Measurements from ENCODE around the gene TEP1. TPM values are rescaled to one million over a fixed set of nuclear protein-coding genes. Genes with fewer than 3 reads are reported as not detected.
A peak's percentile ranks its signal among the peaks of the same experiment; 100 is the strongest.

The TEP1 gene
- total and polyA plus RNA-seq, 2 of the 13 experiments (the other 11 are each of a cell fraction or from before 2014, with no cell fraction given): 11.0 to 12.8 TPM

DNA sequence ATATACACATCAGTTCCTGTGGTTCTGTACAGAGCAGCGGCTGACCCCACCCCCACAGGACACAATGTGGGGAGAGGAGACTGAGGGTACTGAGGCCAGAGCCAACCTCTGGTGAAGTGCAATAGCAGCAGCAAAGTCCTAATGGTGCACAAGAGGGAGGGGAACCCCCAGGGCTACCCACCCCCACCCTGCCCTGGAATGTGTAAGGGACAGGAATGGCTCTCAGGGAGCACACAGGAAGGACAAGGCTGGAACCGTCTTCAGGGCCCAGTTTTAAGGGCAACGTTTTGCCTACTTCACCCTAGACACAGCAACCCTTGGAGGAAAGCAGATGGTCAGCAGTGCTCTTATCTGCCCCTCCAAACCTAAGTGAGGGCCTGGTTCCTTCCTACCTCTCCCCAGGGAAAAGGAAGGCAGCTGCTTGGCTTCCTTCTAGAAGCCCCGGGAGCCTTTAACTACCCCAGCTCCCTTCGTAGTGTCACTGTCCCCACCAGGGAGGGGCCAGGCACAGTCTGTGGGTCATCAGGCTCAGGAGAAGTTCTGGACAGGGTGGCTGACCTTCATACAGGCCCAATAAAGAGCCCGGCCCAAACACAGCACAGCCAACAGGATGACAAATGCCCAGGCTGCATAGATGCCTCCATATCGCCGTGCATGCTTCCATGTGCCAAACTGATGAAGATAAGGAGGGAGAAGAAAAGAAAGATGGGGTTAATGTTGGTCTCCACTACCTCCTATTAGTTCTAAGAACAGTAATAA is 44.9 kb upstream of the TEP1 start:
- Histone ChIP-seq H3K9me3 (ENCODE audit: low read length) (no peaks in the 10 kb centered on the region), H3K4me3 (replicated peaks in 1 of 3; ENCODE audit: insufficient read depth in 1 of 3, low read depth in 2 of 3, low read length in 3 of 3) (no peak overlapping the region), H3K9ac (ENCODE audit: insufficient read depth, low read depth, low read length) (no peak overlapping the region), H2AFZ (ENCODE audit: low read length) (no peak overlapping the region), H3K79me2 (ENCODE audit: insufficient read depth, low read length) (peaks cover 48% of the 10 kb centered on the region), H3K27ac (ENCODE audit: extremely low read length, insufficient read depth, low read length) (no peak overlapping the region), H3K27me3 (ENCODE audit: control insufficient read depth in 1 of 2, insufficient read depth in 2 of 2, low read length in 2 of 2) (no peaks in the 10 kb centered on the region; a peak in 1 of 5 replicates), H3K36me3 (replicated peaks in 1 of 2; ENCODE audit: control insufficient read depth in 1 of 2, insufficient read depth in 2 of 2, low read length in 2 of 2) (peaks cover 11 to 31% of the 10 kb centered on the region in 2 experiments), H3K4me2 (ENCODE audit: low read depth, low read length) (no peak overlapping the region), H4K20me1 (ENCODE audit: insufficient read depth, low read length) (no peaks in the 10 kb centered on the region), H3K4me1 (ENCODE audit: insufficient read depth, low read length) (peaks cover 58% of the 10 kb centered on the region)
- ChIA-PET POLR2A (interaction anchor here (0.8 kb wide), 2 partner anchors 31 to 40 kb away, joined by 3 read pairs; no protein-coding TSS in a partner anchor), CTCF (ENCODE audit: low intra/inter-chr PET ratio, low total read pairs) (no interaction called here)
- BruUV-seq (replicated peaks): no TSS peak
- ATAC-seq: no peak
- TF ChIP-seq CREM (IDR thresholded peaks at IDR 0.05) (no peak), CREM (CRISPR knock-in tag; IDR thresholded peaks at IDR 0.05) (no peak), FOXK2 (IDR thresholded peaks at IDR 0.05) (no peak), TEAD3 (CRISPR knock-in tag; optimal IDR thresholded peaks at IDR 0.05; ENCODE audit: borderline replicate concordance) (peak; percentile 6), POLR2AphosphoS2 (IDR thresholded peaks at IDR 0.05; ENCODE audit: low read depth, low read length) (peak; percentile 71; the same call in 1 of the 2 replicates), POLR2G (IDR thresholded peaks at IDR 0.05; ENCODE audit: low read depth, low read length) (peak; percentile 76), RBM22 (optimal IDR thresholded peaks at IDR 0.05; ENCODE audit: low read length) (peak; percentile 91), TBX3 (IDR thresholded peaks at IDR 0.05; ENCODE audit: borderline replicate concordance) (no peak), SSRP1 (CRISPR knock-in tag; IDR thresholded peaks at IDR 0.05) (0 out of 2 replicates have a peak, but pooled peaks have one; percentile 27), RBFOX2 (IDR thresholded peaks at IDR 0.05; ENCODE audit: low read depth, low read length) (peak; percentile 63), POLR2AphosphoS5 (IDR thresholded peaks at IDR 0.05; ENCODE audit: low read depth, low read length) (peak; percentile 42; the same call in 1 of the 2 replicates), ZC3H4 (CRISPR knock-in tag; IDR thresholded peaks at IDR 0.05; ENCODE audit: borderline replicate concordance) (peak; percentile 80; the same call in 1 of the 2 replicates), KDM2A (CRISPR knock-in tag; IDR thresholded peaks at IDR 0.05; ENCODE audit: borderline replicate concordance, low read depth) (0 out of 2 replicates have a peak, but pooled peaks have one; percentile 30), AGO2 (optimal IDR thresholded peaks at IDR 0.05; ENCODE audit: low read depth, low read length) (peak; percentile 68), POLR2A (IDR thresholded peaks at IDR 0.05; ENCODE audit: insufficient read depth in 1 of 2, low read depth in 2 of 2, low read length in 2 of 2) (peak; percentile 51 to 65; a peak in 3 of 4 replicates), TBX2 (CRISPR knock-in tag; IDR thresholded peaks at IDR 0.05; ENCODE audit: borderline replicate concordance) (no peak), FOSL1 (CRISPR knock-in tag; IDR thresholded peaks at IDR 0.05; ENCODE audit: borderline replicate concordance) (no peak), SALL2 (CRISPR knock-in tag; IDR thresholded peaks at IDR 0.05) (0 out of 2 replicates have a peak, but pooled peaks have one; percentile 60)
- TF ChIP-seq, protein P1, sequence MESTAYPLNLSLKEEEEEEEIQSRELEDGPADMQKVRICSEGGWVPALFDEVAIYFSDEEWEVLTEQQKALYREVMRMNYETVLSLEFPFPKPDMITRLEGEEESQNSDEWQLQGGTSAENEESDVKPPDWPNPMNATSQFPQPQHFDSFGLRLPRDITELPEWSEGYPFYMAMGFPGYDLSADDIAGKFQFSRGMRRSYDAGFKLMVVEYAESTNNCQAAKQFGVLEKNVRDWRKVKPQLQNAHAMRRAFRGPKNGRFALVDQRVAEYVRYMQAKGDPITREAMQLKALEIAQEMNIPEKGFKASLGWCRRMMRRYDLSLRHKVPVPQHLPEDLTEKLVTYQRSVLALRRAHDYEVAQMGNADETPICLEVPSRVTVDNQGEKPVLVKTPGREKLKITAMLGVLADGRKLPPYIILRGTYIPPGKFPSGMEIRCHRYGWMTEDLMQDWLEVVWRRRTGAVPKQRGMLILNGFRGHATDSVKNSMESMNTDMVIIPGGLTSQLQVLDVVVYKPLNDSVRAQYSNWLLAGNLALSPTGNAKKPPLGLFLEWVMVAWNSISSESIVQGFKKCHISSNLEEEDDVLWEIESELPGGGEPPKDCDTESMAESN (CRISPR knock-in tag; conservative IDR thresholded peaks at IDR 0.05): no peak
- TF ChIP-seq, protein P2, sequence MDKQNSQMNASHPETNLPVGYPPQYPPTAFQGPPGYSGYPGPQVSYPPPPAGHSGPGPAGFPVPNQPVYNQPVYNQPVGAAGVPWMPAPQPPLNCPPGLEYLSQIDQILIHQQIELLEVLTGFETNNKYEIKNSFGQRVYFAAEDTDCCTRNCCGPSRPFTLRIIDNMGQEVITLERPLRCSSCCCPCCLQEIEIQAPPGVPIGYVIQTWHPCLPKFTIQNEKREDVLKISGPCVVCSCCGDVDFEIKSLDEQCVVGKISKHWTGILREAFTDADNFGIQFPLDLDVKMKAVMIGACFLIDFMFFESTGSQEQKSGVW (CRISPR knock-in tag; IDR thresholded peaks at IDR 0.05; ENCODE audit: borderline replicate concordance): peak; percentile 29; the same call in 1 of the 2 replicates
- no peak for DNase-seq (ENCODE audit: low spot score)
- 92% methylated on average over 8 of the region's 8 CpGs for WGBS (ENCODE audit: low lambda C conversion rate)
- in situ Hi-C loops (cut with HindIII; ENCODE audit: extremely low pct_ligation_motif_present, low pct_unique_long_range_greater_than_20kb): loop anchor here (5.0 to 25.0 kb wide), 3 partner anchors 41 to 154 kb away; partner anchors contain the start of genes CCNB1IP1 and PARP2
- intact Hi-C loops (cut with micrococcal nuclease; ENCODE audit: unreplicated experiment): no loop called here
- FAIRE-seq: no peak
